GM23248 (cell line): ENCODE results near the gene HBP1. TPM values are rescaled to one million over a fixed set of nuclear protein-coding genes. Genes with fewer than 3 reads are reported as not detected.

ENCODE experiments used
- DNase-seq: peaks from one replicate; pipeline ENCODE4 v3.0.0-alpha.2; 2015
- H2AFZ ChIP-seq: fragments of 200-600 bp; sonication (generic); 2 replicates; pipeline ENCODE4 v1.6.1; 2016; ENCODE audit warnings: antibody characterized with exemption
- H3F3A ChIP-seq: fragments of 200-600 bp; sonication (generic); 2 replicates; pipeline ENCODE4 v1.6.1; 2016; ENCODE audit warnings: mild to moderate bottlenecking, antibody characterized with exemption, mixed run types; ENCODE audit not compliant: insufficient read depth
- H3K27ac ChIP-seq: fragments of 200-600 bp; sonication (generic); 2 replicates; pipeline ENCODE4 v1.5.1; 2016; ENCODE audit warnings: mild to moderate bottlenecking
- H3K27me3 ChIP-seq: fragments of 200-600 bp; sonication (generic); replicated peaks from 2 replicates; pipeline ENCODE4 v1.6.1; 2016; ENCODE audit warnings: mild to moderate bottlenecking; ENCODE audit not compliant: insufficient read depth
- H3K36me3 ChIP-seq: fragments of 200-600 bp; sonication (generic); 2 replicates; pipeline ENCODE4 v1.6.1; 2016; ENCODE audit warnings: low read depth, mild to moderate bottlenecking
- H3K4me1 ChIP-seq: fragments of 200-600 bp; sonication (generic); 2 replicates; pipeline ENCODE4 v1.6.1; 2016; ENCODE audit warnings: mild to moderate bottlenecking; ENCODE audit not compliant: insufficient read depth
- H3K4me2 ChIP-seq: fragments of 200-600 bp; sonication (generic); one replicate; pipeline ENCODE4 v1.6.1; 2016; ENCODE audit warnings: mild to moderate bottlenecking; ENCODE audit not compliant: unreplicated experiment
- H3K4me3 ChIP-seq: fragments of 200-600 bp; sonication (generic); 2 replicates; pipeline ENCODE4 v1.5.1; 2016; ENCODE audit warnings: mild to moderate bottlenecking
- H3K79me2 ChIP-seq: fragments of 200-600 bp; sonication (generic); 2 replicates; pipeline ENCODE4 v1.6.1; 2016; ENCODE audit warnings: mild to moderate bottlenecking; ENCODE audit not compliant: insufficient read depth
- H3K9ac ChIP-seq: fragments of 200-600 bp; sonication (generic); 2 replicates; pipeline ENCODE4 v1.6.1; 2016; ENCODE audit warnings: mild to moderate bottlenecking
- H3K9me2 ChIP-seq: fragments of 200-600 bp; sonication (generic); 2 replicates; pipeline ENCODE4 v1.6.1; 2016; ENCODE audit warnings: mixed run types, mild to moderate bottlenecking, moderate library complexity; ENCODE audit not compliant: insufficient read depth
- H3K9me3 ChIP-seq: fragments of 200-600 bp; sonication (generic); one replicate; pipeline ENCODE4 v1.6.1; 2017; ENCODE audit warnings: low read depth
- H4K20me1 ChIP-seq: fragments of 200-600 bp; sonication (generic); 2 replicates; pipeline ENCODE4 v1.6.0; 2016; ENCODE audit not compliant: insufficient read depth
- EZH2 ChIP-seq: fragments of 200-600 bp; sonication (generic); IDR thresholded peaks from 2 replicates; pipeline ENCODE4 v1.6.1; 2018; ENCODE audit warnings: antibody characterized with exemption, mild to moderate bottlenecking; ENCODE audit not compliant: insufficient read depth, poor library complexity, severe bottlenecking
- EZH2phosphoT487 ChIP-seq: fragments of 200-600 bp; sonication (generic); IDR thresholded peaks from 2 replicates; pipeline ENCODE4 v1.6.1; 2018; ENCODE audit warnings: antibody characterized with exemption, moderate library complexity, mild to moderate bottlenecking, low read depth; ENCODE audit not compliant: insufficient read depth
- WGBS, 2 experiments: methylation state at CpG; one replicate each; pipeline ENCODE4 v1.1.6; 2015 to 2017; ENCODE audit warnings: low lambda C conversion rate in 2 of 2, low coverage in 1 of 2; ENCODE audit errors: missing lambda C conversion rate in 2 of 2; 5-methylcytosine and 5-hydroxymethylcytosine counted together
- in situ Hi-C: fragments of 300-500 bp; cut with MboI; formaldehyde crosslinking; loops from 2 replicates; pipeline ENCODE4 v1.15.0; 2020
- polyA plus RNA-seq: library from polyadenylated mRNA; unstranded; fragments of >200 nt; fragmentation: Nextera tagmentation; extraction: Ambion mirVana; gene quantifications from 2 replicates; pipeline ENCODE4 v1.2.1, GENCODE V29; 2016
- total RNA-seq: library from RNA; depleted of rRNA; stranded (reverse); fragments of >200 nt; shearing (Covaris generic); gene quantifications from 2 replicates; pipeline ENCODE4 v1.2.3, GENCODE V29; 2014

Gene HBP1
- total and polyA plus RNA-seq, 2 experiments from 2014 or later: 75.6 to 87.5 TPM

GRCh38 chr7:107123392-107123791 lies 45.4 kb upstream of the HBP1 start:
- no peak overlapping the region for H3K4me3 ChIP-seq
- H3K27me3 ChIP-seq: no peaks in the 10 kb centered on the region
- H3K9me2 ChIP-seq: no peaks in the 10 kb centered on the region
- H3K79me2 ChIP-seq: no peaks in the 10 kb centered on the region
- H3F3A ChIP-seq: no peaks in the 10 kb centered on the region
- H3K36me3 ChIP-seq: no peaks in the 10 kb centered on the region
- no peak for DNase-seq
- no peak overlapping the region for H2AFZ ChIP-seq
- in situ Hi-C loops: no loop called here
- no peak overlapping the region for H3K9ac ChIP-seq
- peaks cover 10% of the 10 kb centered on the region for H3K4me1 ChIP-seq
- TF ChIP-seq EZH2phosphoT487 (no peak), EZH2 (no peak)
- WGBS, 2 experiments: 80 to 84% methylated on average over 4 of the region's 4 CpGs
- no peaks in the 10 kb centered on the region for H4K20me1 ChIP-seq
- H3K9me3 ChIP-seq: no peaks in the 10 kb centered on the region
- H3K27ac ChIP-seq: no peak overlapping the region
- no peak overlapping the region for H3K4me2 ChIP-seq

DNA sequence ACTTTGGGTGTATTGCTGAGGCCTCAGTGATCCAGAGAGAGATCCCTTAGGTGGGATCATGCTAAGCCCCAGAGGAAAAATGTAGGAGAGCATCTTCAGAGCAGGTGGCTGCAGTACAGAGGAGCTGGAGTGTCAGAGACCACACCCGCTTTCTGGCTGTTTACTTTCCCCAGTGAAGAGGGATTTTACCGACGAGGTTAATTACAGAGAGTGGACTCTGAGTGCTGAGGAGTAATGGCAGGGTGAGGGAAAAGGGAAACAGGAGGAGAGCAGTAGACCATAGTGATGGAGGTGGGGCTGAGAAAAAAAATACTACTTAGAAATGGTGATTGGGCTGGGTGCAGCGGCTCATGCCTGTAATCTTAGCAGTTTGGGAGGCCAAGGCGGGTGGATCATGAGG lies 43.3 kb upstream of the HBP1 start:
- no peak overlapping the region for H3K9ac ChIP-seq
- 0 out of 2 replicates have a peak, but pooled peaks cover 4% of the 10 kb centered on the region for H3K4me1 ChIP-seq
- no peaks in the 10 kb centered on the region for H3K79me2 ChIP-seq
- no peaks in the 10 kb centered on the region for H4K20me1 ChIP-seq
- no peak overlapping the region for H3K4me2 ChIP-seq
- DNase-seq: no peak
- no peak overlapping the region for H2AFZ ChIP-seq
- H3K9me3 ChIP-seq: no peaks in the 10 kb centered on the region
- H3F3A ChIP-seq: no peaks in the 10 kb centered on the region
- in situ Hi-C loops: no loop called here
- no peak for TF ChIP-seq EZH2phosphoT487
- no peak for TF ChIP-seq EZH2
- no peaks in the 10 kb centered on the region for H3K36me3 ChIP-seq
- H3K27me3 ChIP-seq: no peaks in the 10 kb centered on the region
- no peak overlapping the region for H3K27ac ChIP-seq
- H3K4me3 ChIP-seq: no peak overlapping the region
- H3K9me2 ChIP-seq: no peaks in the 10 kb centered on the region
- WGBS, 2 experiments: 92 to 99% methylated on average over 5 of the region's 5 CpGs

GRCh38 chr7:107128217-107128616 lies 40.6 kb upstream of the HBP1 start:
- no peak for DNase-seq
- Histone ChIP-seq H4K20me1 (no peaks in the 10 kb centered on the region), H3K4me3 (no peak overlapping the region), H3K9ac (no peak overlapping the region), H3F3A (no peaks in the 10 kb centered on the region), H3K4me2 (no peak overlapping the region), H3K79me2 (no peaks in the 10 kb centered on the region), H3K27ac (no peak overlapping the region), H2AFZ (no peak overlapping the region), H3K4me1 (no peaks in the 10 kb centered on the region), H3K9me3 (no peaks in the 10 kb centered on the region), H3K9me2 (no peaks in the 10 kb centered on the region), H3K36me3 (no peaks in the 10 kb centered on the region), H3K27me3 (no peaks in the 10 kb centered on the region)
- in situ Hi-C loops: no loop called here
- 93 to 97% methylated on average over 2 of the region's 2 CpGs for WGBS, 2 experiments
- no peak for TF ChIP-seq EZH2phosphoT487
- no peak for TF ChIP-seq EZH2

DNA sequence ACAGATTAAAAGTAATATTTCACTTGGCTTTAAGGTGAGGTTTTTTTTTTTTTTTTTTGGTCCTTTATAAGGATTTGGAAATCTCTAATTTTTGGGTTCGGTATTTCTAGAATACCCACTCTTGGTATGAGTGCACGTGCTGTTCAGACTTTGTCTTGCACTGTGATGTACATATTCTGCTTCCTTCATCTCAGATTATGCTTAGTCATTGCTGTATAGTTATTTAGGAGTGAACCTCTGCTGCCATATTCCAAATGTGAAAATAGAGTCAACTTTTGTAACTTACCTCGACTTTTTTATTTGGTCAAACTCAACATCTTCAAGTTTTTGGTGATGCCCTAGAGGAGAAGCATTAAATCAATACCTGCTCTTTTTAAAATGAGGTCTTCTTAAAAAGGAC lies 40.1 kb upstream of the HBP1 start:
- H3K36me3 ChIP-seq: no peaks in the 10 kb centered on the region
- no peaks in the 10 kb centered on the region for H3K79me2 ChIP-seq
- TF ChIP-seq EZH2: no peak
- no peak for TF ChIP-seq EZH2phosphoT487
- no peaks in the 10 kb centered on the region for H3K9me2 ChIP-seq
- no peak overlapping the region for H3K9ac ChIP-seq
- no peaks in the 10 kb centered on the region for H3K4me1 ChIP-seq
- no peaks in the 10 kb centered on the region for H3K9me3 ChIP-seq
- in situ Hi-C loops: no loop called here
- no peak overlapping the region for H3K4me3 ChIP-seq
- H4K20me1 ChIP-seq: no peaks in the 10 kb centered on the region
- no peak overlapping the region for H2AFZ ChIP-seq
- DNase-seq: no peak
- no peak overlapping the region for H3K4me2 ChIP-seq
- no peaks in the 10 kb centered on the region for H3F3A ChIP-seq
- H3K27ac ChIP-seq: no peak overlapping the region
- H3K27me3 ChIP-seq: no peaks in the 10 kb centered on the region
- 70 to 71% methylated on average over 3 of the region's 3 CpGs for WGBS, 2 experiments

DNA sequence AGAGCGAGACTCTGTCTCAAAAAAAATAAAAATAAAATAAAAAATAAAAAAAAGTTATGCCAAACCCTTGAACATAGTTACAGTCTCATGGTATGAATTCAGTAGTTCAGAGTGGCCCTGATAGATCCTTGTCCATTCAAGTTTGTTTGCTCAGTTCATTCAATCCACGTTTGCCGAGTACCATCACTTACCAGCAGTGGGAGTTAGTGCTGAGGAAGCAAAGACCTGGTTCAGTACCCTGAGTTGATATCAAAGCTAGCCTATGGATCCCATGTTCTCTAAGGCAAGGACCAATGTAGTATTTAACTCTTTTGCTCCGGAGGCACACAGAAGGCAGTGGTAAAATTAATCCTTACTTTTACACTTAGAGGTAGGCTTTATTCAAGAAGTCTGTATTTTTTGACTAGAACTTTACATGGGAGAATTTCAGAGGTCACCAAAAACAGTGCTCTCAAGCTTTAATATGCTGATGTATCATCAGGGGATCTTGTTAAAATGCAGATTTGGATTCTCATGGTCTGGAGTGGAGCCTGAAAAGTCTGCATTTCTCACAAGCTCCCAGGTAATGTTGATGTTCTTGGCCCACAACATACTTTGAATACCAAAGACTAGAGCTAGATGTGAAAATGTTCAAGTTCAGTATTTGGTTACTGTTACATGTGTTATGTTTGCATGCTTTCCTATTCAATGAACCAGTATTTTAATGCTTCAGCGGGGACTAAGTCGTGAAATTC lies 38.1 kb upstream of the HBP1 start:
- no peak overlapping the region for H2AFZ ChIP-seq
- H3K27ac ChIP-seq: no peak overlapping the region
- no peaks in the 10 kb centered on the region for H3K79me2 ChIP-seq
- no peaks in the 10 kb centered on the region for H3K27me3 ChIP-seq
- TF ChIP-seq EZH2: no peak
- TF ChIP-seq EZH2phosphoT487: no peak
- in situ Hi-C loops: no loop called here
- H3K4me2 ChIP-seq: no peak overlapping the region
- H3K9me2 ChIP-seq: no peaks in the 10 kb centered on the region
- 81 to 83% methylated on average over 6 of the region's 6 CpGs for WGBS, 2 experiments
- H4K20me1 ChIP-seq: no peaks in the 10 kb centered on the region
- no peaks in the 10 kb centered on the region for H3K9me3 ChIP-seq
- no peak overlapping the region for H3K9ac ChIP-seq
- H3K36me3 ChIP-seq: no peaks in the 10 kb centered on the region
- H3K4me3 ChIP-seq: no peak overlapping the region
- H3K4me1 ChIP-seq: no peaks in the 10 kb centered on the region
- no peak for DNase-seq
- no peaks in the 10 kb centered on the region for H3F3A ChIP-seq
